Measurements from ENCODE around the gene ARAP1.

ARAP1 gene

DNA sequence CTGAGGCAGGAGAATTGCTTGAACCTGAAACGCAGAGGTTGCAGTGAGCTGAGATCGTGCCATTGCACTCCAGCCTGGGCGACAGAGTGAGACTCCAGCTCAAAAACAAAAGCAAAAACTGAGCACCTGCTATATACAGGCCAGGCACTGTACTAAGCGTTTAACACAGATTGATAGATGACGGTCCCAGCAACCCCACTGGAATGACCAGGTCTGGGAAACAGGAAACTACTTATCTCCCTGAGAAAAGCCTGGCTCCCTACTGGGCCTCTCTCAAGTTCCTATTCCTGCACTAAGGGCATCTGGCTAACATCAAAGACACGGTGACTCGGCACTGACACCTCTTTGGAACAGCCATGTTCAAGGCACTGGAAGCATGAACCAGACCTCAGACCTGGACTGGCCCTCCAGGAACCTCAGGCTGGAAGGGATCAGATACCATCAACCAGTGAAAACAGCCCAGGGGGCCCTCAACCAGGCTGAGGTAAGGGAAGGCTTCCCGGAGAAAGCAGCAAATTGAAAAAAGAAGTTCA lies 16.6 kb downstream of the ARAP1 start:
- no peak for DNase-seq (ENCODE audit: low read depth, low spot score)
- POLR2A ChIA-PET: interaction anchor here (0.6 kb wide), 1 partner anchor 58 kb away, joined by 3 read pairs; the partner anchor contains the start of gene STARD10
- TF ChIP-seq, protein P1, sequence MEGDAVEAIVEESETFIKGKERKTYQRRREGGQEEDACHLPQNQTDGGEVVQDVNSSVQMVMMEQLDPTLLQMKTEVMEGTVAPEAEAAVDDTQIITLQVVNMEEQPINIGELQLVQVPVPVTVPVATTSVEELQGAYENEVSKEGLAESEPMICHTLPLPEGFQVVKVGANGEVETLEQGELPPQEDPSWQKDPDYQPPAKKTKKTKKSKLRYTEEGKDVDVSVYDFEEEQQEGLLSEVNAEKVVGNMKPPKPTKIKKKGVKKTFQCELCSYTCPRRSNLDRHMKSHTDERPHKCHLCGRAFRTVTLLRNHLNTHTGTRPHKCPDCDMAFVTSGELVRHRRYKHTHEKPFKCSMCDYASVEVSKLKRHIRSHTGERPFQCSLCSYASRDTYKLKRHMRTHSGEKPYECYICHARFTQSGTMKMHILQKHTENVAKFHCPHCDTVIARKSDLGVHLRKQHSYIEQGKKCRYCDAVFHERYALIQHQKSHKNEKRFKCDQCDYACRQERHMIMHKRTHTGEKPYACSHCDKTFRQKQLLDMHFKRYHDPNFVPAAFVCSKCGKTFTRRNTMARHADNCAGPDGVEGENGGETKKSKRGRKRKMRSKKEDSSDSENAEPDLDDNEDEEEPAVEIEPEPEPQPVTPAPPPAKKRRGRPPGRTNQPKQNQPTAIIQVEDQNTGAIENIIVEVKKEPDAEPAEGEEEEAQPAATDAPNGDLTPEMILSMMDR (IDR thresholded peaks at IDR 0.05; ENCODE audit: insufficient read depth, low read length, missing control alignments): no peak
- no peak overlapping the region for H3K4me3 ChIP-seq (ENCODE audit: low read depth, low read length)
- CTCF ChIA-PET: interaction anchor here (1.6 to 8.5 kb wide), 2 partner anchors 11 to 443 kb away, joined by 3 to 88 read pairs; no protein-coding TSS in a partner anchor

DNA sequence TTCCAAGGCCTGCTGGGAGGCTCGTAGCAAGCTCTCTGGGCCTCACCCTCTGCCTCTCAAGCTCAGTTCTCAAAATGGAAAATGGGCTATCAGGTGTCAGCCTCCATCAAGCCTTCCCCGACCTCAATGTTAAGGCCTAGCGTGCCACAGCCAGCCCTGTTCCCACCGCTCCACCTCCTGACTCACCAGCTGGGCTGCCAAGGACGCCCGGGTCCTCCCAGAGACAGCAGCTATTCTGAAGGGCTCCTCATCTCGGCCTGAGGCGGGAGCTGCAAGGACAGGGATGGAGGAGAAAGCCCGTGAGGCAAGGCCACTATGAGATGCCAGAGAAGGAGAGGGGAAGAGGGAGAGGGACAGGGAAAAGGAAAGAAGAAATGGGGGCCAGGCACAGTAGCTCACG lies 19.9 kb downstream of the ARAP1 start:
- DNase-seq (ENCODE audit: low read depth, low spot score): no peak
- CTCF ChIA-PET: interaction anchor here (1.2 to 15.0 kb wide), 7 partner anchors 8 to 602 kb away, joined by 3 to 207 read pairs (median 3); partner anchors contain the start of gene STARD10
- TF ChIP-seq, protein P1 (IDR thresholded peaks at IDR 0.05; ENCODE audit: insufficient read depth, low read length, missing control alignments): no peak
- POLR2A ChIA-PET: no interaction called here
- no peak overlapping the region for H3K4me3 ChIP-seq (ENCODE audit: low read depth, low read length)

DNA sequence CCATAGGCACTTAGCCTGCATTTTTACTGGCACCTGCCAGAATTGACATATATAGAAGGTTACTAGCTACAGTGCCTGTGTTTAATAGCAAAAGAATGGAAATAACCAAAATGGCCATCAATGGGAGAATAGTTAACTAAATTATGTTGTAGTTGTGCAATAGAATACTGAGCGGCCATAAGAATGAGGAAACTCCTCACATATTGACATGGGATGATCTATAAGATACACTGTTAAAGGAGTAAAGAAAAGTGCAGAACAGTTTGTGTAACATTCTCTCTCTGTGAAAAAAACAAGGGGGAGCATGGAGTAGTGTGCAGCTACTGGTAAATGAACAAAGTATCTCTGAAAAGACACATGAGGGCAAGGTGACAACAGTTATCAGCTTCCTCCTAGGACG lies 21.5 kb downstream of the ARAP1 start:
- ChIA-PET CTCF (interaction anchor here (0.9 to 15.0 kb wide), 7 partner anchors 6 to 448 kb away, joined by 3 to 207 read pairs (median 7); partner anchors contain the start of gene STARD10), POLR2A (no interaction called here)
- no peak for DNase-seq (ENCODE audit: low read depth, low spot score)
- no peak overlapping the region for H3K4me3 ChIP-seq (ENCODE audit: low read depth, low read length)
- TF ChIP-seq, protein P1 (IDR thresholded peaks at IDR 0.05; ENCODE audit: insufficient read depth, low read length, missing control alignments): no peak

DNA sequence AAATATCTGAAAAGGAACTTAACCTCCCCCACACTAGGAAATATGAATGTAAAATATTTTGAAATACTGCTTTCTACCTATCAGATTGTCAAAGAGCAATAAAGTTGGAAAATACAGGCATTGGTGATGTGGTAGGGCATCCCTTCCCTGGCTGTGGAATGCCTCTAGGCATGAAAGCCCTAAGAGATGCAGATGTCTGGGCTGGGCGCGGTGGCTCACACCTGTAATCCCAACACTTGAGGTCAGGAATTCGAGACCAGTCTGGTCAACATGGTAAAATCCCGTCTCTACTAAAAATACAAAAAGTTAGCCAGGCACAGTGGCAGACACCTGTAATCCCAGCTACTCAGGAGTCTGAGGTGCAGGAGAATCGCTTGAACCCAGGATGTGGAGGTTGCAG lies 22.0 kb downstream of the ARAP1 start:
- ChIA-PET CTCF (interaction anchor here (0.9 to 15.0 kb wide), 7 partner anchors 11 to 448 kb away, joined by 3 to 207 read pairs (median 3); partner anchors contain the start of gene STARD10), POLR2A (no interaction called here)
- DNase-seq (ENCODE audit: low read depth, low spot score): no peak
- no peak overlapping the region for H3K4me3 ChIP-seq (ENCODE audit: low read depth, low read length)
- TF ChIP-seq, protein P1 (IDR thresholded peaks at IDR 0.05; ENCODE audit: insufficient read depth, low read length, missing control alignments): no peak

DNA sequence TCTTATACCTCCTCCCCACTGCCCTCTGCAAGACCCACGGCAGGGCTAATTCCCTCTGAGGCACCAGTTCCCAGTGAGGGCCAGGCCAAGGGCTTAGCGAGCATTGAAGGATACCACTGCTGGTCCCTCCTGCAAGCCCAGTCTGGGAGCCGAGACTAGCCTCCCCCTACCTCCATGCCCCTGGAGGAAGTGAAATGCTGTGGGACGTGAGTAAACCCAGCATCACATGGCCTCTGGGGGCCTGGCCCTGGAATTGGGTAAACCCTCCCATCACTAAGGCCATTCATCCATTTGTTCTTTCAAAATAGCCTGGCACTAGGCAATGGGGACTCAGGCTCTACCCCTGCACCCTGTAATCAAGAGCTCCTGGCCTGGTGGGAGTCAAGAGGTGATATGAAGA lies 24.7 kb downstream of the ARAP1 start:
- H3K4me3 ChIP-seq (ENCODE audit: low read depth, low read length): no peak overlapping the region
- POLR2A ChIA-PET: no interaction called here
- no peak for DNase-seq (ENCODE audit: low read depth, low spot score)
- CTCF ChIA-PET: interaction anchor here (0.9 to 15.0 kb wide), 13 partner anchors 7 to 515 kb away, joined by 3 to 207 read pairs (median 14); partner anchors contain the start of genes ATG16L2 and STARD10
- TF ChIP-seq, protein P1 (IDR thresholded peaks at IDR 0.05; ENCODE audit: insufficient read depth, low read length, missing control alignments): no peak

DNA sequence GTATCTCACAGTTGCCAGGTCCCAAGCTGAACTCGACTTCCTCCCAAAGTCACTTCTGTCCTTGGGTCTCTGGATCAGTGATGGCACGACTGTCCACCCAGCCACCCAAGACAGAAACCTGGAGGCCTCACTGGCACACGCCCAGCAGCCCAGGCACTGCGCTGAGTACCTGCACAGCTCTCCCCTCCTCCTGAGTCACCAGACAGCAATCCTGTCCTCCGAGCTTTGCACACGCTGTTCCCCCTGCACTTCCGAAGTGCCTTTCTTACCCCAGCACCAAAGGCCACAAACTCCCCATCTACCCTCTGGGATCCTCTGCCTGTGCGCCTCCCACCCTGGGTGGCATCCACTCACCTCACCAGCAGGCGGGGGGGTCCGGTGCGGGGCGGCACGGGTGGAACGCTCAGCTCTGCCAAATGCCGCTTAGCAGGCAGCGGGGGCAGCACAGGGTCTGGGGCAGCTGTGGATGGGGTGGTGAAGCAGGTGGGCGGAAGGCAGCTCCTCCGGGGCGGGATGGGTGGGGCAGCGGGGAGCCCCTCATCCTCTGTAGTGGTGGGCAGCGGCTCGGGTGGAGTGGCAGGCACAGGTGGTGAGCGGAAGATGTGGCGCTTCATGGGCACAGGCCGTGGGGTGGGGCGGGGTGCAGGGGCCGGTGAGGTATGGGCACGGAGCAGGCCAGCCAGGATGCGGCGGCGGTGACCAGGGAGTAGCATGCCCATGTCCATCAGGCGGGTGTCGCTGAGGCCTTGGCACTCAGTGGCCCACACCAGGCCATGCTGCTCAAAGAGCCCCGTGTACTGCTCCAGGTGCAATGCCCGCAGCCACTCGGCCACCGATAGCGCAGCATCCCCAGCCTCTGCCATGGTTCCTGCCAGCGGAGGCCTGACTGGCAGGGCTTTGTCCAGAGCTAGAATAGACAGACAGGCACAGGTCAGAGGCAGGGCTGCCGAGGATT lies 25.7 kb downstream of the ARAP1 start:
- ChIA-PET POLR2A (no interaction called here), CTCF (interaction anchor here (0.9 to 15.0 kb wide), 20 partner anchors 8 to 562 kb away, joined by 3 to 207 read pairs (median 13); partner anchors contain the start of genes ARAP1, ATG16L2 and STARD10)
- DNase-seq (ENCODE audit: low read depth, low spot score): no peak
- no peak overlapping the region for H3K4me3 ChIP-seq (ENCODE audit: low read depth, low read length)
- TF ChIP-seq, protein P1 (IDR thresholded peaks at IDR 0.05; ENCODE audit: insufficient read depth, low read length, missing control alignments): no peak

Data from AG04449 (cell line).